ENCODE measurements around the gene KRT28.
A peak's percentile ranks its signal among the peaks of the same experiment; 100 is the strongest.
"Not testable (repeated sequence)": the region's sequence is repeated elsewhere in the genome, so short reads cannot be mapped to it uniquely, and the experiment has no call there.

The KRT28 gene

GRCh38 chr17:40820228-40820838 is 20.6 kb upstream of the KRT28 start:
- no peak for DNase-seq
- in situ Hi-C loops (cut with HindIII; ENCODE audit: low pct_ligation_motif_present, low pct_unique_long_range_greater_than_20kb, low sequenced_read_pairs) = no loop called here

GRCh38 chr17:40819528-40820125 is 19.9 kb upstream of the KRT28 start:
- no peak for DNase-seq
- in situ Hi-C loops (cut with HindIII; ENCODE audit: low pct_ligation_motif_present, low pct_unique_long_range_greater_than_20kb, low sequenced_read_pairs) = no loop called here

- peak; percentile 83 for DNase-seq
- in situ Hi-C loops (cut with HindIII; ENCODE audit: low pct_ligation_motif_present, low pct_unique_long_range_greater_than_20kb, low sequenced_read_pairs) = no loop called here
These were observed 19.2 kb upstream of the KRT28 start for GRCh38 chr17:40818733-40819527.

- peak; percentile 4 for DNase-seq
- in situ Hi-C loops (cut with HindIII; ENCODE audit: low pct_ligation_motif_present, low pct_unique_long_range_greater_than_20kb, low sequenced_read_pairs) = no loop called here
These were observed 18.6 kb upstream of the KRT28 start for GRCh38 chr17:40818343-40818732.

GRCh38 chr17:40817103-40817682 is 17.4 kb upstream of the KRT28 start:
- in situ Hi-C loops (cut with HindIII; ENCODE audit: low pct_ligation_motif_present, low pct_unique_long_range_greater_than_20kb, low sequenced_read_pairs) = no loop called here
- DNase-seq = no peak

- DNase-seq = no peak
- in situ Hi-C loops (cut with HindIII; ENCODE audit: low pct_ligation_motif_present, low pct_unique_long_range_greater_than_20kb, low sequenced_read_pairs) = no loop called here
These were observed 16.8 kb upstream of the KRT28 start for GRCh38 chr17:40816569-40816968.

- in situ Hi-C loops (cut with HindIII; ENCODE audit: low pct_ligation_motif_present, low pct_unique_long_range_greater_than_20kb, low sequenced_read_pairs) = no loop called here
- DNase-seq = no peak
These were observed 15.6 kb upstream of the KRT28 start for GRCh38 chr17:40815381-40815780.

- in situ Hi-C loops (cut with HindIII; ENCODE audit: low pct_ligation_motif_present, low pct_unique_long_range_greater_than_20kb, low sequenced_read_pairs); DNase-seq: not testable (repeated sequence)
These were observed 14.9 kb upstream of the KRT28 start for GRCh38 chr17:40814657-40815056.

- in situ Hi-C loops (cut with HindIII; ENCODE audit: low pct_ligation_motif_present, low pct_unique_long_range_greater_than_20kb, low sequenced_read_pairs) = no loop called here
- no peak for DNase-seq
These were observed 14.0 kb upstream of the KRT28 start for GRCh38 chr17:40813804-40814203.

- no peak for DNase-seq
- in situ Hi-C loops (cut with HindIII; ENCODE audit: low pct_ligation_motif_present, low pct_unique_long_range_greater_than_20kb, low sequenced_read_pairs) = no loop called here
These were observed 12.9 kb upstream of the KRT28 start for GRCh38 chr17:40812639-40813038.

GRCh38 chr17:40810494-40810893 is 10.7 kb upstream of the KRT28 start:
- in situ Hi-C loops (cut with HindIII; ENCODE audit: low pct_ligation_motif_present, low pct_unique_long_range_greater_than_20kb, low sequenced_read_pairs) = no loop called here
- peak; percentile 11 for DNase-seq

- in situ Hi-C loops (cut with HindIII; ENCODE audit: low pct_ligation_motif_present, low pct_unique_long_range_greater_than_20kb, low sequenced_read_pairs) = no loop called here
- no peak for DNase-seq
These were observed 10.1 kb upstream of the KRT28 start for GRCh38 chr17:40809721-40810421.

- in situ Hi-C loops (cut with HindIII; ENCODE audit: low pct_ligation_motif_present, low pct_unique_long_range_greater_than_20kb, low sequenced_read_pairs) = no loop called here
- DNase-seq = no peak
These were observed 6.4 kb upstream of the KRT28 start for GRCh38 chr17:40806131-40806530.

GRCh38 chr17:40803617-40804082 is 3.9 kb upstream of the KRT28 start:
- peak; percentile 80 for DNase-seq
- in situ Hi-C loops (cut with HindIII; ENCODE audit: low pct_ligation_motif_present, low pct_unique_long_range_greater_than_20kb, low sequenced_read_pairs) = no loop called here

GRCh38 chr17:40801157-40801556 is 1.4 kb upstream of the KRT28 start:
- in situ Hi-C loops (cut with HindIII; ENCODE audit: low pct_ligation_motif_present, low pct_unique_long_range_greater_than_20kb, low sequenced_read_pairs) = no loop called here
- DNase-seq = no peak

- no peak for DNase-seq
- in situ Hi-C loops (cut with HindIII; ENCODE audit: low pct_ligation_motif_present, low pct_unique_long_range_greater_than_20kb, low sequenced_read_pairs) = no loop called here
These were observed 622 bp upstream of the KRT28 start for GRCh38 chr17:40800381-40800780.

GRCh38 chr17:40796846-40797245 is 2.9 kb downstream of the KRT28 start:
- no peak for DNase-seq
- in situ Hi-C loops (cut with HindIII; ENCODE audit: low pct_ligation_motif_present, low pct_unique_long_range_greater_than_20kb, low sequenced_read_pairs) = loop anchor here (25.0 kb wide), 1 partner anchor 185 kb away; no protein-coding TSS in a partner anchor

GRCh38 chr17:40795019-40795667 is 4.6 kb downstream of the KRT28 start:
- no peak for DNase-seq
- in situ Hi-C loops (cut with HindIII; ENCODE audit: low pct_ligation_motif_present, low pct_unique_long_range_greater_than_20kb, low sequenced_read_pairs) = loop anchor here (25.0 kb wide), 1 partner anchor 183 kb away; no protein-coding TSS in a partner anchor
